IMR-90 (cell line): Measurements from ENCODE around the gene ERBB4. TPM values are rescaled to one million over a fixed set of nuclear protein-coding genes. Genes with fewer than 3 reads are reported as not detected.

Experiments used
- ATAC-seq: fragments of 200-7000 bp; cut with Tn5 transposase; 2 replicates; pipeline ENCODE4 v1.9.1; 2020; ENCODE audit warnings: low read depth, mild to moderate bottlenecking, moderate library complexity
- BruUV-seq: library from RNA; stranded (reverse); fragments of 400-500 nt; replicated peaks from 2 replicates; lab custom pipeline; 2021; lab: Mats Ljungman, UMichigan
- CTCF ChIA-PET: fragments of 300-600 bp; formaldehyde crosslinking; extraction: SDS; loops from one replicate; lab custom pipeline; 2021; ENCODE audit warnings: antibody characterized with exemption; lab: Yijun Ruan, JAX
- POLR2A ChIA-PET: fragments of 300-600 bp; sonication (Branson Sonifier 250); formaldehyde crosslinking; loops from one replicate; lab custom pipeline; 2022; ENCODE audit warnings: antibody characterized with exemption; ENCODE audit not compliant: unreplicated experiment; lab: Charles Lee
- DNase-seq: peaks from one replicate; pipeline ENCODE4 v3.0.0; 2013
- H2AFZ ChIP-seq: replicated peaks from 2 replicates; pipeline ENCODE3; 2013; ENCODE audit warnings: low read length, mild to moderate bottlenecking; ENCODE audit not compliant: poor library complexity
- H2AK5ac ChIP-seq: 2 replicates; pipeline ENCODE4 v1.6.1; 2013; ENCODE audit warnings: low read depth, low read length, inconsistent platforms
- H2AK9ac ChIP-seq: replicated peaks from 2 replicates; pipeline ENCODE3; 2013; ENCODE audit warnings: mild to moderate bottlenecking, low read depth, low read length, moderate library complexity; ENCODE audit not compliant: poor library complexity
- H2BK120ac ChIP-seq: 2 replicates; pipeline ENCODE4 v1.6.1; 2013; ENCODE audit warnings: low read depth, low read length, inconsistent platforms
- H2BK15ac ChIP-seq: 3 replicates; pipeline ENCODE4 v1.6.1; 2013; ENCODE audit warnings: low read depth, low read length, inconsistent platforms
- H2BK20ac ChIP-seq: 2 replicates; pipeline ENCODE4 v1.6.1; 2013; ENCODE audit warnings: low read depth, mild to moderate bottlenecking, inconsistent platforms, low read length, moderate library complexity
- H2BK5ac ChIP-seq: 2 replicates; pipeline ENCODE4 v1.6.1; 2013; ENCODE audit warnings: mild to moderate bottlenecking, low read depth, low read length, inconsistent platforms; ENCODE audit not compliant: poor library complexity, severe bottlenecking
- H3K14ac ChIP-seq: replicated peaks from 2 replicates; pipeline ENCODE4 v1.6.1; 2013; ENCODE audit warnings: low read depth, low read length, inconsistent platforms
- H3K18ac ChIP-seq: 2 replicates; pipeline ENCODE4 v1.6.1; 2013; ENCODE audit warnings: low read depth, low read length, control low read depth
- H3K23ac ChIP-seq: 2 replicates; pipeline ENCODE4 v1.6.1; 2013; ENCODE audit warnings: low read depth, low read length, inconsistent platforms
- H3K27ac ChIP-seq: 2 replicates; pipeline ENCODE4 v1.5.1; 2013; ENCODE audit warnings: mild to moderate bottlenecking, control low read depth, low read length; ENCODE audit not compliant: insufficient read depth
- H3K27me3 ChIP-seq: 2 replicates; pipeline ENCODE4 v1.6.1; 2013; ENCODE audit warnings: low read length; ENCODE audit not compliant: control insufficient read depth, insufficient read depth
- H3K36me3 ChIP-seq: 2 replicates; pipeline ENCODE4 v1.6.1; 2013; ENCODE audit warnings: low read length, mixed read lengths; ENCODE audit not compliant: control insufficient read depth, insufficient read depth
- H3K4ac ChIP-seq: 2 replicates; pipeline ENCODE4 v1.6.1; 2013; ENCODE audit warnings: low read depth, low read length, inconsistent platforms
- H3K4me1 ChIP-seq: 2 replicates; pipeline ENCODE4 v1.6.1; 2013; ENCODE audit warnings: low read length, mixed read lengths; ENCODE audit not compliant: control insufficient read depth, insufficient read depth
- H3K4me2 ChIP-seq: 2 replicates; pipeline ENCODE4 v1.6.1; 2013; ENCODE audit warnings: low read depth, mild to moderate bottlenecking, control low read depth, low read length, moderate library complexity
- H3K4me3 ChIP-seq: 2 replicates; pipeline ENCODE4 v1.5.1; 2013; ENCODE audit warnings: low read depth, mild to moderate bottlenecking, control low read depth, low read length, moderate library complexity; ENCODE audit not compliant: insufficient read depth
- H3K56ac ChIP-seq: 2 replicates; pipeline ENCODE4 v1.6.1; 2013; ENCODE audit warnings: low read length, inconsistent platforms; ENCODE audit not compliant: insufficient read depth; ENCODE audit errors: extremely low read depth
- H3K79me1 ChIP-seq, 2 experiments: 2 replicates each; pipeline ENCODE4 v1.6.1; 2013; ENCODE audit warnings: low read length in 2 of 2, inconsistent platforms in 1 of 2, low read depth in 1 of 2
- H3K9ac ChIP-seq: 2 replicates; pipeline ENCODE4 v1.6.1; 2013; ENCODE audit warnings: low read depth, low read length, control low read depth
- H3K9me1 ChIP-seq: 2 replicates; pipeline ENCODE4 v1.6.1; 2013; ENCODE audit warnings: low read length, inconsistent platforms; ENCODE audit not compliant: insufficient read depth
- H3K9me3 ChIP-seq: 2 replicates; pipeline ENCODE4 v1.6.1; 2013; ENCODE audit warnings: low read length; ENCODE audit not compliant: control insufficient read depth, insufficient read depth
- H4K20me1 ChIP-seq: 2 replicates; pipeline ENCODE4 v1.6.1; 2013; ENCODE audit warnings: low read length, inconsistent platforms; ENCODE audit not compliant: insufficient read depth
- H4K5ac ChIP-seq: 2 replicates; pipeline ENCODE4 v1.6.1; 2013; ENCODE audit warnings: mild to moderate bottlenecking, low read depth, low read length, control low read depth
- H4K8ac ChIP-seq, 2 experiments: 2 replicates each; pipeline ENCODE4 v1.6.1; 2013; ENCODE audit warnings: low read depth in 2 of 2, low read length in 2 of 2, control low read depth in 1 of 2, inconsistent platforms in 1 of 2
- H4K91ac ChIP-seq: 2 replicates; pipeline ENCODE4 v1.6.1; 2013; ENCODE audit warnings: low read depth, low read length, inconsistent platforms; ENCODE audit not compliant: insufficient read depth
- ELK1 ChIP-seq: fragments of 150-350 bp; IDR thresholded peaks from 2 replicates; pipeline ENCODE4 v1.6.1; 2016; ENCODE audit warnings: low read depth, mild to moderate bottlenecking, low read length, moderate library complexity, borderline replicate concordance
- MAFK ChIP-seq: IDR thresholded peaks from 2 replicates; pipeline ENCODE4 v1.6.1; 2012; ENCODE audit warnings: low read depth, low read length, improper control_type of control experiment
- MAZ ChIP-seq: IDR thresholded peaks from 2 replicates; pipeline ENCODE4 v1.6.1; 2012; ENCODE audit warnings: low read depth, mild to moderate bottlenecking, low read length, improper control_type of control experiment, moderate library complexity, borderline replicate concordance
- RCOR1 ChIP-seq: IDR thresholded peaks from 2 replicates; pipeline ENCODE4 v1.6.1; 2012; ENCODE audit warnings: mild to moderate bottlenecking, low read length, improper control_type of control experiment; ENCODE audit not compliant: insufficient replicate concordance
- RFX5 ChIP-seq: IDR thresholded peaks from 2 replicates; pipeline ENCODE4 v1.8.0; 2012; ENCODE audit warnings: low read depth, mild to moderate bottlenecking, low read length, moderate library complexity
- WGBS, 2 experiments: methylation state at CpG; one replicate each; pipeline versions ENCODE4 v1.1.5 to v1.1.7; 2013; ENCODE audit warnings: missing lambda C conversion rate in 2 of 2; ENCODE audit not compliant: insufficient read length in 1 of 2; ENCODE audit errors: extremely low coverage in 2 of 2; 5-methylcytosine and 5-hydroxymethylcytosine counted together
- dilution Hi-C: fragments of 300-500 bp; cut with HindIII; formaldehyde crosslinking; loops from one replicate; pipeline ENCODE4 v1.14.3; 2018; ENCODE audit warnings: low sequenced_read_pairs; ENCODE audit not compliant: unreplicated experiment
- in situ Hi-C: fragments of 300-500 bp; cut with MboI; formaldehyde crosslinking; loops from 3 replicates; pipeline ENCODE4 v1.14.3; 2019; ENCODE audit warnings: low sequenced_read_pairs, inconsistent platforms, mixed read lengths
- intact Hi-C: fragments of 100-400 bp; cut with micrococcal nuclease; formaldehyde crosslinking; loops from 2 replicates; pipeline ENCODE4 v1.10.0; 2022
- polyA plus RNA-seq, 3 experiments: library from polyadenylated mRNA; depleted of rRNA; stranded (reverse); fragments of >200 nt; gene quantifications; 2 replicates each; pipeline ENCODE4 v1.2.3, GENCODE V29; 2012; ENCODE audit warnings: low replicate concordance in 1 of 3
- total RNA-seq: library from RNA; depleted of rRNA; stranded (reverse); fragments of >200 nt; gene quantifications from 2 replicates; pipeline ENCODE4 v1.2.3, GENCODE V29; 2012

Gene ERBB4
- total and polyA plus RNA-seq, 2 of the 4 experiments (the other 2 are of a cell fraction): not detected

GRCh38 chr2:212170382-212170781 lies 368.2 kb downstream of the ERBB4 start:
- Histone ChIP-seq H3K56ac (no peak overlapping the region), H2AK9ac (no peak overlapping the region), H3K23ac (no peak overlapping the region), H3K4ac (no peak overlapping the region), H3K4me3 (no peak overlapping the region), H2BK15ac (no peak overlapping the region), H3K36me3 (no peaks in the 10 kb centered on the region), H2AFZ (no peak overlapping the region), H3K4me2 (no peak overlapping the region), H2AK5ac (no peak overlapping the region), H4K20me1 (no peaks in the 10 kb centered on the region), H2BK120ac (no peak overlapping the region), H3K9me3 (peaks cover 8% of the 10 kb centered on the region), H4K91ac (no peak overlapping the region), H3K14ac (no peak overlapping the region), H3K9me1 (no peaks in the 10 kb centered on the region), H3K27me3 (no peaks in the 10 kb centered on the region), H3K79me1 (no peaks in the 10 kb centered on the region), H4K5ac (no peak overlapping the region), H3K27ac (no peak overlapping the region), H3K4me1 (no peaks in the 10 kb centered on the region), H2BK5ac (no peak overlapping the region), H4K8ac (no peak overlapping the region), H2BK20ac (no peak overlapping the region), H3K9ac (no peak overlapping the region), H3K18ac (no peak overlapping the region)
- dilution Hi-C loops (no loop called here), intact Hi-C loops (no loop called here), in situ Hi-C loops (no loop called here)
- DNase-seq (no peak), ATAC-seq (no peak)
- POLR2A ChIA-PET: no interaction called here
- WGBS, 2 experiments: 40% methylated on average over 1 of the region's 2 CpGs; no CpG with 5 or more reads in 1 of the 2 experiments
- BruUV-seq: no TSS peak
- CTCF ChIA-PET: no interaction called here
- TF ChIP-seq RCOR1: no peak
- no peak for TF ChIP-seq ELK1
- no peak for TF ChIP-seq MAZ
- TF ChIP-seq MAFK: no peak
- TF ChIP-seq RFX5: no peak
